NB4 (cell line): ENCODE measurements around the gene NECAB2.

Source experiments
- DNase-seq: peaks from one replicate; pipeline ENCODE4 v3.0.0; 2010; ENCODE audit warnings: low read depth
- H3K4me3 ChIP-seq: one replicate; pipeline ENCODE4 v1.5.1; 2011; ENCODE audit warnings: mild to moderate bottlenecking, low read depth, low read length, moderate library complexity
- MYC ChIP-seq: IDR thresholded peaks from 2 replicates; pipeline ENCODE4 v1.6.1; 2011; ENCODE audit warnings: low read depth, low read length
- POLR2A ChIP-seq: IDR thresholded peaks from 2 replicates; pipeline ENCODE4 v1.6.1; 2011; ENCODE audit warnings: mild to moderate bottlenecking; ENCODE audit not compliant: insufficient read length; ENCODE audit errors: extremely low read depth
- TF ChIP-seq, protein P1 (sequence below): IDR thresholded peaks from 2 replicates; pipeline ENCODE4 v1.6.1; 2011; ENCODE audit warnings: low read depth, low read length
- TF ChIP-seq, protein P2 (sequence below): IDR thresholded peaks from one replicate; pipeline ENCODE4 v1.5.1; 2012; ENCODE audit warnings: low read depth, low read length

NECAB2 gene

DNA sequence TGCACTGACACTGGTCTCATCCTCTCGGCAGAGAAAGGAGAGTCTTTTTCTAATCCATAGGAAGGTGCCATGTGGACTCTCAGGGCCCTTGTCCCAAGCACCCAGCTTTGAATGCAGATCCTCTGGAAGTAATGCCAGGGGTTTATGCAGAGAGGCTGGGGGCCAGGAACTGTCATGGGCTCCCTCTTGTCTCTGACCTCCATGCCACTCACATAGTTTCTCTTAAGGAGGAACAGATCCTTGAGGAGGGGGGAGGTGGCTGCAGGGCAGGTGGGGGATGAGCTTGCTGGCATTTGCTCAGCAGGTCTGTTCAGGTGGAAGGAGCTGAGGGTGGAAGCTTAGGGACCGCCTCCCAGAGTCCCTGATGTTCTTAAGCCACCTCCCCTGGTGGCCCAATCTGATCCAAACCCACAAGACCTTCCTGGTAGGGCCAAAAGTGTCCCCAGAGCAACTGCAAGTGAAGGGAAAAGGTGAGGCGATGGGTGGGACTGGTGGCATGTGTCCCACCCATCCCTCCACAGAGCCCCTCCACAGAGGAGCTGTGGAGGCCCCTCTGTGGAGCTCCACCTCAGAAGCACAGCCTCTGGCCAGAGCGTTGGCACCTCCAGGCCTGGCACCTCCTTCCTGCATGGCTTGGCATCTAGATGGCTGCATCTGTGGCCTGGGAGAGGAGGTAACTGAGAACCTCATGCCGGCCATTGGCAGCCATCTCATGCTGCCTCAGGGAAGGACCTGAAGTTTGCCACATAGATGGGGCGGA lies 9.2 kb downstream of the NECAB2 start:
- DNase-seq, result no peak
- no peak overlapping the region for H3K4me3 ChIP-seq
- TF ChIP-seq, protein P1, sequence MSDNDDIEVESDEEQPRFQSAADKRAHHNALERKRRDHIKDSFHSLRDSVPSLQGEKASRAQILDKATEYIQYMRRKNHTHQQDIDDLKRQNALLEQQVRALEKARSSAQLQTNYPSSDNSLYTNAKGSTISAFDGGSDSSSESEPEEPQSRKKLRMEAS, result no peak
- TF ChIP-seq POLR2A, result no peak
- TF ChIP-seq, protein P2, sequence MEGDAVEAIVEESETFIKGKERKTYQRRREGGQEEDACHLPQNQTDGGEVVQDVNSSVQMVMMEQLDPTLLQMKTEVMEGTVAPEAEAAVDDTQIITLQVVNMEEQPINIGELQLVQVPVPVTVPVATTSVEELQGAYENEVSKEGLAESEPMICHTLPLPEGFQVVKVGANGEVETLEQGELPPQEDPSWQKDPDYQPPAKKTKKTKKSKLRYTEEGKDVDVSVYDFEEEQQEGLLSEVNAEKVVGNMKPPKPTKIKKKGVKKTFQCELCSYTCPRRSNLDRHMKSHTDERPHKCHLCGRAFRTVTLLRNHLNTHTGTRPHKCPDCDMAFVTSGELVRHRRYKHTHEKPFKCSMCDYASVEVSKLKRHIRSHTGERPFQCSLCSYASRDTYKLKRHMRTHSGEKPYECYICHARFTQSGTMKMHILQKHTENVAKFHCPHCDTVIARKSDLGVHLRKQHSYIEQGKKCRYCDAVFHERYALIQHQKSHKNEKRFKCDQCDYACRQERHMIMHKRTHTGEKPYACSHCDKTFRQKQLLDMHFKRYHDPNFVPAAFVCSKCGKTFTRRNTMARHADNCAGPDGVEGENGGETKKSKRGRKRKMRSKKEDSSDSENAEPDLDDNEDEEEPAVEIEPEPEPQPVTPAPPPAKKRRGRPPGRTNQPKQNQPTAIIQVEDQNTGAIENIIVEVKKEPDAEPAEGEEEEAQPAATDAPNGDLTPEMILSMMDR, result no peak
- no peak for TF ChIP-seq MYC

DNA sequence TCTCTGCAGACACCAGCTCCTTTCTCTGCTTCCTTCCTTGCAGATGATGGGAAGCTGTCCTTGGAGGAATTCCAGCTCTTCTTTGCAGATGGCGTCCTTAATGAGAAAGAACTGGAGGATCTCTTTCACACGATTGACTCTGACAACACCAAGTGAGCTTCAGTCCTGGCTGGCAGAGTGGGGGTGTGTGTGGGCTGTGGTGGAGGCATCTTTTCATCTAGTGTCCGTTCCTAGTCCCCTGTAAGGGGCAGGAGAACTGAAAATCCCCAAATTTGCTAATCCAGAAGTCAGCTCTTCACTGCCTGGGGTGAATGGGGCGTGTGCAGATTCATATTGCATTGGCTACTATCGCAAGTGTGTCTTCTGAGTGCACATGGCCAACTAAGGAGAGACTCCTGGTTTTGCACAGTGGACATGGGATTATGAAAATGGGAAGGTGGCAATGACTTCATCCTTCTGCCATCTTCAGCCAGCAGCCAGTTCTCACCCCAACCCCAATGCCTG lies 10.4 kb downstream of the NECAB2 start:
- DNase-seq, result no peak
- no peak overlapping the region for H3K4me3 ChIP-seq
- TF ChIP-seq, protein P2, result no peak
- no peak for TF ChIP-seq POLR2A
- no peak for TF ChIP-seq MYC
- TF ChIP-seq, protein P1, result no peak

DNA sequence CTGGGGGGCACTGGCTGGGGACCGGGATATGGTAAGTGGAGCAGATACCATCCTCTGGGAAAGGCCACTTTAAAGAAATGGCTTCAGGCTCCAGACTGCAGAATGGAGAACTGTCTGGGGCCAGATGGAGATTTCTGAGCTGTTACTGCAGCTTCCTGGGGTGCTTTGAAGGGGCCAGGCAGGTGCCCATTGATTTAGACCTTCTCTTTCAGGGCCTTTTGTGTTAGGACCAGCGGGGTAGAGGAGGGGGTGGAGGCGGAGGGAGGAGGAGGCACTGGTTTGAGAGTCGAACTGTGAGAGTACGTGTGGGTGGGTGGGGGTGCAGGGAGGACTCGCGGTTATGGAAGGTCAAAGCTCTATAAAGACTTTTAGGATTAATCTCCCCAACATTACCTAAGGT lies 11.4 kb downstream of the NECAB2 start:
- no peak for DNase-seq
- TF ChIP-seq, protein P1, result no peak
- no peak for TF ChIP-seq POLR2A
- no peak for TF ChIP-seq MYC
- TF ChIP-seq, protein P2, result no peak
- no peak overlapping the region for H3K4me3 ChIP-seq

DNA sequence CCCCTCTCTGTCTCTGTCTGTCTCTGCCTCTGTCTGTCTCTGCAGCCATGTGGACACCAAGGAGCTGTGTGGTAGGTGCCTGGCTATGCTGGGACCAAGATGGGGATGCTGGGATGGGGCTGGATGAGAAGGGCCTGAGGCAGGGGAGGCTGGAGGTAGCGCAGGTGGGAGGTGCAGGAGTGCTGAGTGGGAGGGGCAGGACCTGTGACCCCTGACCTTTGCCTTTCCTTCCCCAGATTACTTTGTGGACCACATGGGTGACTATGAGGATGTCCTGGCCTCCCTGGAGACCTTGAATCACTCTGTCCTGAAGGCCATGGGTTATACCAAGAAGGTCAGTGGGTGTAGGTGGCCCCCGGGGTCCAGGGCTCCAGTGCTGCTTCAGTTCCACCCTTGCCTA lies 12.8 kb downstream of the NECAB2 start:
- H3K4me3 ChIP-seq, result no peak overlapping the region
- DNase-seq, result no peak
- no peak for TF ChIP-seq POLR2A
- TF ChIP-seq, protein P2, result no peak
- no peak for TF ChIP-seq MYC
- TF ChIP-seq, protein P1, result no peak

DNA sequence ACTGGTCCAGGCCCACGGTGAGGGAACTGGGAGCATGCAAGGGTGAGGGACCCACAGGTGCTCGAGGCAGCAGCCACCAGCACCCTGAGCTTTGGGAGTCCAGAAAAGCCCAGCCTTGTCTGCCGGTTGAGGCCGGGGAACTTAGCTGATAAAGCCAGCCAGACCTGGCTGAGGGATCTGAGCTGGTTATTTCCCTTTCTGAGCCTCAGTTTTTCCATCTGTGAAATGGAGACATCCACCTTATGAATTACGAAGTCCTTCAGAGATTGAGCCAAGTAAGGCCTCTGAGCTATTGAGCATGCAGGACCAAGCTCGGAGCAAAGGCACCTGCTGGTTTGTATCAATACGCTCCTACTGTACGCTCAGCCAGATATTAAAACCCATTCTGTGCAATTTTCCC lies 13.8 kb downstream of the NECAB2 start:
- TF ChIP-seq, protein P1, result no peak
- TF ChIP-seq MYC (no peak), POLR2A (no peak)
- TF ChIP-seq, protein P2, result no peak
- H3K4me3 ChIP-seq, result no peak overlapping the region
- DNase-seq, result no peak
